Ovary (tissue), 3 donors: ENCODE results near the gene PIGK.

Source experiments
- POLR2A ChIP-seq: fragments of 450-650 bp; IDR thresholded peaks from one replicate; pipeline ENCODE4 v1.6.1; 2017; ENCODE audit warnings: antibody characterized with exemption, mild to moderate bottlenecking, moderate library complexity
- TF ChIP-seq, protein P1 (sequence below), 3 donors: fragments of 450-650 bp in 2 of 3; fragments of 200-600 bp in 1 of 3; IDR thresholded peaks; one replicate each; pipeline versions ENCODE4 v1.5.1 to v1.8.0; 2016 to 2022; ENCODE audit warnings: antibody characterized with exemption in 3 of 3, mild to moderate bottlenecking in 1 of 3
- donor health status: DM: no; HTN: no; CAD: no.

- TF ChIP-seq, protein P1, sequence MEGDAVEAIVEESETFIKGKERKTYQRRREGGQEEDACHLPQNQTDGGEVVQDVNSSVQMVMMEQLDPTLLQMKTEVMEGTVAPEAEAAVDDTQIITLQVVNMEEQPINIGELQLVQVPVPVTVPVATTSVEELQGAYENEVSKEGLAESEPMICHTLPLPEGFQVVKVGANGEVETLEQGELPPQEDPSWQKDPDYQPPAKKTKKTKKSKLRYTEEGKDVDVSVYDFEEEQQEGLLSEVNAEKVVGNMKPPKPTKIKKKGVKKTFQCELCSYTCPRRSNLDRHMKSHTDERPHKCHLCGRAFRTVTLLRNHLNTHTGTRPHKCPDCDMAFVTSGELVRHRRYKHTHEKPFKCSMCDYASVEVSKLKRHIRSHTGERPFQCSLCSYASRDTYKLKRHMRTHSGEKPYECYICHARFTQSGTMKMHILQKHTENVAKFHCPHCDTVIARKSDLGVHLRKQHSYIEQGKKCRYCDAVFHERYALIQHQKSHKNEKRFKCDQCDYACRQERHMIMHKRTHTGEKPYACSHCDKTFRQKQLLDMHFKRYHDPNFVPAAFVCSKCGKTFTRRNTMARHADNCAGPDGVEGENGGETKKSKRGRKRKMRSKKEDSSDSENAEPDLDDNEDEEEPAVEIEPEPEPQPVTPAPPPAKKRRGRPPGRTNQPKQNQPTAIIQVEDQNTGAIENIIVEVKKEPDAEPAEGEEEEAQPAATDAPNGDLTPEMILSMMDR (IDR thresholded peaks at IDR 0.05) = no peak
- no peak for TF ChIP-seq POLR2A
These were observed 26.6 kb upstream of the PIGK start for GRCh38 chr1:77245830-77246229.
